Smooth muscle cell (in vitro differentiated cells): ENCODE measurements around the gene RNU4-1. TPM values are rescaled to one million over a fixed set of nuclear protein-coding genes. Genes with fewer than 3 reads are reported as not detected.
"Not testable (repeated sequence)": the region's sequence is repeated elsewhere in the genome, so short reads cannot be mapped to it uniquely, and the experiment has no call there.

Experiments
- DNase-seq: peaks from one replicate; lab custom pipeline; 2025; ENCODE audit not compliant: unreplicated experiment; lab: John Stamatoyannopoulos, UW
- H2AFZ ChIP-seq: fragments of 200-600 bp; sonication (generic); 2 replicates; pipeline ENCODE4 v1.6.0; 2016; ENCODE audit warnings: antibody characterized with exemption, low read depth, mild to moderate bottlenecking
- H3F3A ChIP-seq: fragments of 200-600 bp; sonication (generic); 2 replicates; pipeline ENCODE4 v1.6.0; 2017; ENCODE audit warnings: antibody characterized with exemption, low read depth
- H3K27ac ChIP-seq: fragments of 200-600 bp; sonication (generic); 2 replicates; pipeline ENCODE4 v1.5.1; 2016; ENCODE audit warnings: low read depth, mild to moderate bottlenecking
- H3K27me3 ChIP-seq: fragments of 200-600 bp; sonication (generic); 2 replicates; pipeline ENCODE4 v1.6.1; 2016; ENCODE audit warnings: low read depth, mild to moderate bottlenecking
- H3K36me3 ChIP-seq: fragments of 200-600 bp; sonication (generic); 2 replicates; pipeline ENCODE4 v1.5.1; 2016; ENCODE audit warnings: low read depth
- H3K4me1 ChIP-seq: fragments of 200-600 bp; sonication (generic); 2 replicates; pipeline ENCODE4 v1.5.1; 2016; ENCODE audit warnings: low read depth
- H3K4me2 ChIP-seq: fragments of 200-600 bp; sonication (generic); 2 replicates; pipeline ENCODE4 v1.6.0; 2016; ENCODE audit warnings: mild to moderate bottlenecking
- H3K4me3 ChIP-seq: fragments of 200-600 bp; sonication (generic); 2 replicates; pipeline ENCODE4 v1.5.1; 2016; ENCODE audit warnings: mild to moderate bottlenecking
- H3K79me2 ChIP-seq: fragments of 200-600 bp; sonication (generic); 2 replicates; pipeline ENCODE4 v1.6.0; 2016; ENCODE audit warnings: low read depth, mild to moderate bottlenecking
- H3K9ac ChIP-seq: fragments of 200-600 bp; sonication (generic); 2 replicates; pipeline ENCODE4 v1.6.0; 2016; ENCODE audit warnings: low read depth
- H3K9me3 ChIP-seq: fragments of 200-600 bp; sonication (generic); replicated peaks from 2 replicates; pipeline ENCODE4 v1.5.1; 2016; ENCODE audit warnings: low read depth
- H4K20me1 ChIP-seq: fragments of 200-600 bp; sonication (generic); 2 replicates; pipeline ENCODE4 v1.6.0; 2016; ENCODE audit warnings: low read depth
- CTCF ChIP-seq: fragments of 200-600 bp; sonication (generic); IDR thresholded peaks from 2 replicates; pipeline ENCODE4 v1.5.1; 2017; ENCODE audit warnings: borderline replicate concordance, mild to moderate bottlenecking, antibody characterized with exemption; ENCODE audit not compliant: insufficient read depth, poor library complexity, severe bottlenecking
- WGBS: methylation state at CpG from one replicate; pipeline ENCODE4 v1.1.7; 2016; ENCODE audit warnings: low lambda C conversion rate; 5-methylcytosine and 5-hydroxymethylcytosine counted together
- polyA plus RNA-seq: library from polyadenylated mRNA; unstranded; fragments of >200 nt; fragmentation: Nextera tagmentation; extraction: Ambion mirVana; gene quantifications from 2 replicates; pipeline ENCODE4 v1.2.1, GENCODE V29; 2016
- total RNA-seq: library from RNA; depleted of rRNA; stranded (reverse); fragments of >200 nt; gene quantifications from 2 replicates; pipeline ENCODE4 v1.2.3, GENCODE V29; 2014

Gene RNU4-1
- total and polyA plus RNA-seq, 2 experiments from 2014 or later, result under 0.01 TPM; not detected in 1

- no peak overlapping the region for H2AFZ ChIP-seq
- H3K9ac ChIP-seq, result no peak overlapping the region
- peaks cover 8% of the 10 kb centered on the region for H3F3A ChIP-seq
- H3K4me2 ChIP-seq, result no peak overlapping the region
- no peaks in the 10 kb centered on the region for H3K27me3 ChIP-seq
- peaks cover 90% of the 10 kb centered on the region for H3K79me2 ChIP-seq
- WGBS, result 90% methylated on average over 12 of the region's 12 CpGs
- no peak overlapping the region for H3K27ac ChIP-seq
- DNase-seq, result no peak
- no peak overlapping the region for H3K4me3 ChIP-seq
- no peaks in the 10 kb centered on the region for H3K36me3 ChIP-seq
- no peaks in the 10 kb centered on the region for H3K9me3 ChIP-seq
- H4K20me1 ChIP-seq, result peaks cover 99% of the 10 kb centered on the region
- peaks cover 5% of the 10 kb centered on the region for H3K4me1 ChIP-seq
- no peak for TF ChIP-seq CTCF
These were observed 40.7 kb downstream of the RNU4-1 start for GRCh38 chr12:120252071-120252906.

- not testable (repeated sequence) for H2AFZ ChIP-seq, H3K9me3 ChIP-seq, DNase-seq, H3K27me3 ChIP-seq, H3F3A ChIP-seq, H3K36me3 ChIP-seq, H3K4me2 ChIP-seq, H3K27ac ChIP-seq, H3K9ac ChIP-seq, H3K4me1 ChIP-seq, H3K4me3 ChIP-seq
- Histone ChIP-seq H3K79me2 (peaks cover 90% of the 10 kb centered on the region), H4K20me1 (peaks cover 99% of the 10 kb centered on the region)
- WGBS, result 91% methylated on average over 12 of the region's 12 CpGs
These were observed 41.5 kb downstream of the RNU4-1 start for GRCh38 chr12:120251364-120252070.

- Histone ChIP-seq H3K4me1 (peaks cover 10% of the 10 kb centered on the region), H2AFZ (no peak overlapping the region)
These were observed 42.9 kb downstream of the RNU4-1 start for GRCh38 chr12:120249875-120250795.

More at GRCh38 chr12:120249875-120250795, 42.9 kb downstream of the RNU4-1 start:
- TF ChIP-seq CTCF, result no peak
- H3K79me2 ChIP-seq, result peaks cover 85% of the 10 kb centered on the region
- H3K27me3 ChIP-seq, result no peaks in the 10 kb centered on the region
- peak overlapping the region; percentile 6 for H3K4me2 ChIP-seq
- no peaks in the 10 kb centered on the region for H3K9me3 ChIP-seq
- DNase-seq, result no peak
- no peak overlapping the region for H3K27ac ChIP-seq
- H4K20me1 ChIP-seq, result peaks cover 97% of the 10 kb centered on the region
- peaks cover 10% of the 10 kb centered on the region for H3F3A ChIP-seq
- no peak overlapping the region for H3K4me3 ChIP-seq
- H3K9ac ChIP-seq, result no peak overlapping the region
- H3K36me3 ChIP-seq, result no peaks in the 10 kb centered on the region
- 63% methylated on average over 8 of the region's 8 CpGs for WGBS
